ENCODE results near the gene RAB3IL1.
A peak's percentile ranks its signal among the peaks of the same experiment; 100 is the strongest.

RAB3IL1 gene

DNA sequence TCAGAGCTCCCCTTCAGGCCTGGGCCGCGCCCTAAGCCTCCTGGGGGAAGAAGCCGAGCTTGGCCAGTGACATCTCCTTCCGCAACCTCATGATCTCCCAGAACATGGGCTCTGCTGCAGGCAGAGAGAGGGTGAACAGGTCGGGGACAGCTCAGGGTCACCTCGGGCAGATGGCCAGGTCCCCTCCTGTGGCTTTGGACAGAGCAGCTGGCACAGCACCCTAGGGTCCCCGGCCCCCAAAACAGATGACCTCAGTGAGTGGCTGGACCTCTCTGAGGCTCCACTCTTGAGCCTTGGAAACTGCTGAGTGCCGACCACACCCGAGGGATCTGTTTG is 19.2 kb downstream of the RAB3IL1 start:
- Histone ChIP-seq H3K4me3 (ENCODE audit: low read depth, low read length) (no peak overlapping the region), H4K91ac (ENCODE audit: low read depth, low read length) (no peak overlapping the region), H3K36me3 (ENCODE audit: control insufficient read depth in 1 of 2, insufficient read depth in 2 of 2, low read length in 2 of 2) (no peaks in the 10 kb centered on the region)

DNA sequence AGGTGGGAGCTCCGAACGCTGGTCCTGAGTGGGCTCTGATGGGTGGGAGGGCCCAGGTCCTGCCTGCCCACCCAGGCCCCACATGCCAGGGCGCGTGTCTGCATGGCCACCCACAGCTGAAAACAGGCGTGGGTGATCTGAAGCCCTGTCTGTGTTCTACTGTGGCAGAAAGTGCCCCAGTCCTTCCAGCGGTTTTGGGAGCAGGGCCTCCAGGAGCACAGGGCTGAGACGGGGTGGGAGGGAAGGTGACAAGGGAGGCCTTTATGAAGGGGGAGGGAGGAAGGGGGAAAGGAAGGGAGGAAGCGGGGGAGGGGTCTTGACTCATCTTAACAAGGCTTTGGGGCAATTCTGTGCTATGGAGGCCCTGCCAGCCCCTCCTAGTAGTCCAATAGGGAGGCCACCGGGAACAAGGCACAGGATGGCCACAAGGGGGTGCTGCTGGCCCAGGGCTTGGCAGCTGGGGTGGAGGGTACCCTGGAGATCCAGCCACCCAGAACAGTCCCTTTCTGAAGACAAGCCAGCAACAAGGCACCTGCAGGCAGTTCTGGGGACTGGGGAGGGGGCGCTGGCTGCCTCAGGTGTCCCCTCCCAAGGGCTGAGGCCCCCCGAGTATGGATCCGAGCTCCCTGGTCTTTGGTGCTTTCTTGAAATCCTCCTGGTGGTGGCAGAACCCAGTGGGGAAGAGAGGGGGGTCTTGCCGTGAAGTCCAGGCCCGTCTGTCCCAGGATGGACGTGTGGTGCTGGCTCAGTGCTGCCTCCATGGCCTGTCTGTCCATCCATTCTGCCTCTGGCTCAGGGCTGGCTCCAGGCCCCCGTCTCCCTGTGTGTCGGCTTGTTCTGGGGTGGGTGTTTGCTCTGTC is 19.7 kb downstream of the RAB3IL1 start:
- DNase-seq, result peak in 1 of 2 donors; percentile 74
- WGBS (ENCODE audit: extremely low coverage, insufficient coverage, insufficient read length), result no CpG with 5 or more reads among the region's 17 CpGs
- no peaks in the 10 kb centered on the region for H3K36me3 ChIP-seq (ENCODE audit: control insufficient read depth in 1 of 2, insufficient read depth in 2 of 2, low read length in 2 of 2)
- H3K4ac ChIP-seq (ENCODE audit: low read depth, low read length), result no peak overlapping the region
- H2BK12ac ChIP-seq (ENCODE audit: low read length), result no peak overlapping the region
- no peak overlapping the region for H3K9ac ChIP-seq (ENCODE audit: low read length)
- no peaks in the 10 kb centered on the region for H3K79me2 ChIP-seq (ENCODE audit: control insufficient read depth, insufficient read depth, low read length, poor library complexity)
- no peak overlapping the region for H4K12ac ChIP-seq (ENCODE audit: low read depth, low read length)
- no peaks in the 10 kb centered on the region for H3K79me1 ChIP-seq (ENCODE audit: low read length)
- H3K18ac ChIP-seq (ENCODE audit: low read length), result no peak overlapping the region
- no peak overlapping the region for H3K27ac ChIP-seq (ENCODE audit: low read depth, low read length)
- H2AFZ ChIP-seq (ENCODE audit: insufficient read depth, low read length, poor library complexity), result no peak overlapping the region
- H3K4me2 ChIP-seq (ENCODE audit: low read length), result no peak overlapping the region
- no peak overlapping the region for H2BK120ac ChIP-seq (ENCODE audit: insufficient read depth, low read length, poor library complexity)
- peaks cover 4% of the 10 kb centered on the region for H3K9me3 ChIP-seq (ENCODE audit: insufficient read depth, low read depth, low read length)
- H3K27me3 ChIP-seq (ENCODE audit: insufficient read depth, low read length), result no peaks in the 10 kb centered on the region
- no peak overlapping the region for H3K23ac ChIP-seq (ENCODE audit: low read length)
- H3K4me3 ChIP-seq (ENCODE audit: low read depth, low read length), result no peak overlapping the region
- H4K91ac ChIP-seq (ENCODE audit: low read depth, low read length), result no peak overlapping the region
- no peak overlapping the region for H2BK5ac ChIP-seq (ENCODE audit: low read depth, low read length, poor library complexity)
- no peak overlapping the region for H4K8ac ChIP-seq (ENCODE audit: low read depth, low read length)
- no peak overlapping the region for H3K14ac ChIP-seq (ENCODE audit: low read length)
- H2AK5ac ChIP-seq (ENCODE audit: low read length), result peak overlapping the region; percentile 11
- no peaks in the 10 kb centered on the region for H3K4me1 ChIP-seq (ENCODE audit: control insufficient read depth in 1 of 2, insufficient read depth in 2 of 2, low read length in 2 of 2)

More for the DNA sequence above, 19.2 kb downstream of the RAB3IL1 start:
- Histone ChIP-seq H2AK5ac (ENCODE audit: low read length) (peak overlapping the region; percentile 32), H3K4ac (ENCODE audit: low read depth, low read length) (no peak overlapping the region), H3K18ac (ENCODE audit: low read length) (no peak overlapping the region), H2BK12ac (ENCODE audit: low read length) (no peak overlapping the region), H3K4me2 (ENCODE audit: low read length) (no peak overlapping the region), H4K8ac (ENCODE audit: low read depth, low read length) (no peak overlapping the region), H4K12ac (ENCODE audit: low read depth, low read length) (no peak overlapping the region), H2BK120ac (ENCODE audit: insufficient read depth, low read length, poor library complexity) (no peak overlapping the region), H3K23ac (ENCODE audit: low read length) (no peak overlapping the region), H2AFZ (ENCODE audit: insufficient read depth, low read length, poor library complexity) (no peak overlapping the region), H3K79me1 (ENCODE audit: low read length) (no peaks in the 10 kb centered on the region), H3K14ac (ENCODE audit: low read length) (no peak overlapping the region), H3K4me1 (ENCODE audit: control insufficient read depth in 1 of 2, insufficient read depth in 2 of 2, low read length in 2 of 2) (no peaks in the 10 kb centered on the region), H2BK5ac (ENCODE audit: low read depth, low read length, poor library complexity) (no peak overlapping the region), H3K27me3 (ENCODE audit: insufficient read depth, low read length) (no peaks in the 10 kb centered on the region), H3K79me2 (ENCODE audit: control insufficient read depth, insufficient read depth, low read length, poor library complexity) (no peaks in the 10 kb centered on the region), H3K9ac (ENCODE audit: low read length) (no peak overlapping the region), H3K27ac (ENCODE audit: low read depth, low read length) (no peak overlapping the region), H3K9me3 (ENCODE audit: insufficient read depth, low read depth, low read length) (peaks cover 4% of the 10 kb centered on the region)
- no peak for DNase-seq
- no CpG with 5 or more reads among the region's 9 CpGs for WGBS (ENCODE audit: extremely low coverage, insufficient coverage, insufficient read length)

DNA sequence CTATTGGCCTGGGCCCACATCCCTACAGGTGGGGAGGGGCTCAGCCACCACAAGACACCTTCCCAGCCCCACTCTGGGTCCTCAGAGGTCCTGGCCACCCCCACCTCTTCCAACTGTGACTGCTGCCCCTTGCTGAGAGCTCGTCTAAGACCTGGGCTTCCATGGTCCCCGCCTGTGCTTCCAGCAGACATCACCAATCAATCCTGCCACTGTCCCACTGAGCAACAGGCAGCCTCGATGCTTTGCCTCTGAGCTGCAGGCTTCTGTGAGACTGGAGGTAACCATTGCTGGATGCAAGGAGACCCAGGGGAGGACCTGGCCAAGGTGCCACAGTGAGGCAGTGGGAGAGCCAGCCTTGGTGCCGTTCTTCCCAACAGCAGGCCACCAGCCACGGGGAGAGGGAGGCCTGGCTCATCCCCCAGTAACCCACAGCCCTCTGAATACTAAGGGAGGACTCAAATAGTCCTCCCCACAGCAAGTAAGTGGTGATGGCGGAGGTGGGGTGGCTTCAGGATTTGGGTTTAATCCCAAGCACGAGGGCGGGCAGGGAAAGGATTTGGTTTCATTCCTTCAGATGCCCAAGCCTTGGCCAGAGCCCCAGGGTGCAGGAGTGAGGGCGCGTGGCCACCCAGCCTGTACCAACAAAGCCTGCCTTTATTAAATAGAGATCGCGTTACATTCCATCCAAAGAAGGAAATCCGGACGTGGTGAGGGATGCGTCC is 20.5 kb downstream of the RAB3IL1 start:
- Histone ChIP-seq H3K23ac (ENCODE audit: low read length) (no peak overlapping the region), H3K27ac (ENCODE audit: low read depth, low read length) (no peak overlapping the region), H3K9me3 (ENCODE audit: insufficient read depth, low read depth, low read length) (peaks cover 4% of the 10 kb centered on the region), H2AFZ (ENCODE audit: insufficient read depth, low read length, poor library complexity) (no peak overlapping the region), H2AK5ac (ENCODE audit: low read length) (no peak overlapping the region), H3K27me3 (ENCODE audit: insufficient read depth, low read length) (no peaks in the 10 kb centered on the region), H3K79me1 (ENCODE audit: low read length) (no peaks in the 10 kb centered on the region), H3K4me3 (ENCODE audit: low read depth, low read length) (peak overlapping the region; percentile 4), H3K36me3 (ENCODE audit: control insufficient read depth in 1 of 2, insufficient read depth in 2 of 2, low read length in 2 of 2) (no peaks in the 10 kb centered on the region), H2BK120ac (ENCODE audit: insufficient read depth, low read length, poor library complexity) (no peak overlapping the region), H4K91ac (ENCODE audit: low read depth, low read length) (no peak overlapping the region), H2BK12ac (ENCODE audit: low read length) (no peak overlapping the region), H3K79me2 (ENCODE audit: control insufficient read depth, insufficient read depth, low read length, poor library complexity) (no peaks in the 10 kb centered on the region), H4K8ac (ENCODE audit: low read depth, low read length) (no peak overlapping the region), H3K14ac (ENCODE audit: low read length) (no peak overlapping the region), H3K4ac (ENCODE audit: low read depth, low read length) (no peak overlapping the region), H4K12ac (ENCODE audit: low read depth, low read length) (no peak overlapping the region), H3K4me2 (ENCODE audit: low read length) (no peak overlapping the region), H3K9ac (ENCODE audit: low read length) (no peak overlapping the region), H3K4me1 (ENCODE audit: control insufficient read depth in 1 of 2, insufficient read depth in 2 of 2, low read length in 2 of 2) (no peaks in the 10 kb centered on the region), H3K18ac (ENCODE audit: low read length) (no peak overlapping the region), H2BK5ac (ENCODE audit: low read depth, low read length, poor library complexity) (no peak overlapping the region)
- DNase-seq, result no peak
- WGBS (ENCODE audit: extremely low coverage, insufficient coverage, insufficient read length), result no CpG with 5 or more reads among the region's 15 CpGs

DNA sequence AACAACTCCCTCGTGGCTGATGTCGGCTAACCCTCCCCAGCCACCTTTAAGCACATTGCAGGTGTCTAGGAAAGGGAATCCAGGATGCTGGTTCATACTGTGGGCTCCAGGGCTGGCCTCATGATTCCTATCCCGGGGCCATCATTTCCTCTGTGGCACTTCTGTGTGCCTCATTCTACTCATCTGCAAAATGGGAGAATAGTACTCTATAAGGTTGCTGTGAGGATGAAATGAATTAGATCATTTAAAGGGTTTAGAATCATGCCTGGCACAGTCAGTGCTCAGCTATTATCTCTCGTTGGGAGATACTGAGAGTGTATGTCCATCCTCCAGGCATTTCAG is 21.7 kb downstream of the RAB3IL1 start:
- WGBS (ENCODE audit: extremely low coverage, insufficient coverage, insufficient read length), result no CpG with 5 or more reads among the region's 4 CpGs
- no peak overlapping the region for H2AK5ac ChIP-seq (ENCODE audit: low read length)
- no peak overlapping the region for H3K23ac ChIP-seq (ENCODE audit: low read length)
- H3K9ac ChIP-seq (ENCODE audit: low read length), result no peak overlapping the region
- no peak overlapping the region for H2BK120ac ChIP-seq (ENCODE audit: insufficient read depth, low read length, poor library complexity)
- H3K14ac ChIP-seq (ENCODE audit: low read length), result no peak overlapping the region
- H3K79me2 ChIP-seq (ENCODE audit: control insufficient read depth, insufficient read depth, low read length, poor library complexity), result peaks cover 4% of the 10 kb centered on the region
- H2BK5ac ChIP-seq (ENCODE audit: low read depth, low read length, poor library complexity), result no peak overlapping the region
- H2BK12ac ChIP-seq (ENCODE audit: low read length), result no peak overlapping the region
- no peak overlapping the region for H3K4ac ChIP-seq (ENCODE audit: low read depth, low read length)
- H4K12ac ChIP-seq (ENCODE audit: low read depth, low read length), result no peak overlapping the region
- H3K9me3 ChIP-seq (ENCODE audit: insufficient read depth, low read depth, low read length), result peaks cover 4% of the 10 kb centered on the region
- no peaks in the 10 kb centered on the region for H3K27me3 ChIP-seq (ENCODE audit: insufficient read depth, low read length)
- H2AFZ ChIP-seq (ENCODE audit: insufficient read depth, low read length, poor library complexity), result no peak overlapping the region
- peaks cover 6% of the 10 kb centered on the region for H3K79me1 ChIP-seq (ENCODE audit: low read length)
- H3K4me1 ChIP-seq (ENCODE audit: control insufficient read depth in 1 of 2, insufficient read depth in 2 of 2, low read length in 2 of 2), result peaks cover 5 to 6% of the 10 kb centered on the region in 2 experiments
- no peak overlapping the region for H3K18ac ChIP-seq (ENCODE audit: low read length)
- no peak overlapping the region for H3K4me3 ChIP-seq (ENCODE audit: low read depth, low read length)
- H3K36me3 ChIP-seq (ENCODE audit: control insufficient read depth in 1 of 2, insufficient read depth in 2 of 2, low read length in 2 of 2), result no peaks in the 10 kb centered on the region
- no peak overlapping the region for H4K8ac ChIP-seq (ENCODE audit: low read depth, low read length)
- no peak overlapping the region for H4K91ac ChIP-seq (ENCODE audit: low read depth, low read length)
- no peak overlapping the region for H3K27ac ChIP-seq (ENCODE audit: low read depth, low read length)
- no peak overlapping the region for H3K4me2 ChIP-seq (ENCODE audit: low read length)
- DNase-seq, result no peak

Measured in trophoblast cell (in vitro differentiated cells and primary cell).